Lung microvascular endothelial cell (primary cell): Measurements from ENCODE around the gene ATP6V0E2. TPM values are rescaled to one million over a fixed set of nuclear protein-coding genes. Genes with fewer than 3 reads are reported as not detected.
"Not testable (repeated sequence)": the region's sequence is repeated elsewhere in the genome, so short reads cannot be mapped to it uniquely, and the experiment has no call there.

Experiments
- DNase-seq, 2 donors: peaks; one replicate each; pipeline versions ENCODE4 v3.0.0 to v3.0.0-alpha.2; 2010; ENCODE audit warnings: low read depth in 2 of 2
- total RNA-seq: library from RNA; depleted of rRNA; stranded (reverse); fragments of >200 nt; gene quantifications from 2 replicates; pipeline ENCODE4 v1.2.1, GENCODE V29; 2014

The ATP6V0E2 gene
- 3.0 and 13.3 TPM in 2 replicates for total RNA-seq

DNA sequence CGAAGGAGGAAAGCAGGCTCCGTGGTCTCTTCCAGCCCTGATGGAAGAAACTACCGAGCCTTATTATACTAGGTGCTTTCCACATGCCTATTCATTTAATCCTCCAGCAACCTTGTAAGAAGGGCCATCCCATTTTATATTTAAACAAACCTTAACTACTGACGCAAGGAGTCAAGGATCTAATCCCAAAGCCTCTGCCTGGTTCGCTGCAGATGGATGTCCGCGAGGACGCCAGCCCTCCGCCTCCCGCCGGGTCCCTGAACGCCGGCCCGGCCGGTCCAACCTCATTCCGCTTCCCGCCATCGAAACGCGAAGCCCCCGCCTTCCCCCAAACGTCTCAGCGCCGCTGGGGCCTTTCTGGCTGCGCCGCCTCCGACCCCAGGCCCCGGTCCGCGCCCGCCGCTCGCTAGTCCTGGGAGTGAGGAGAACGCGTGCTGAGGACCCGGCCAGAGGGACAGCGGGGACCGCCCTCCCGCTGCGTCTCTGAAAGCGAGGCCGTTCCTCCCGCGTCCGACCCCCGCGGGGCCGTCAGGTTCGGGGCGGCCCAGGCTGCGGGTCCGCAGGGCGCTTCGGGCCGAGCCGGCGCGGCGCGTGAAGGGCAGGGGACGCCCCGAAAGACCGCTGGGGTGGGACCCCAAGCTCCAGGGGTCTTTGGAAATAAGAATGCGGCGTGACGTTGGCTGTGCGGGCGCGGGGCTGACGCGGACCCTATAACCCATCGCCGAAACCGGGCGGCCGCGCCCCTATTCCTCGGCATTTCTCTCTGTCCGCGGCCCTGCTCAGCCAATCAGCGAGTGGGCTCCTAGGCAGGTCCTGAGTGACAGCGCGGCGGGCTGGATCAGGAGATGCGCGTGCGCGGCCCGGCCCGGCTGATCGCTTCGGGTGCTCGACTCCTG, at the start of gene ATP6V0E2:
Gene ATP6V0E2, plus strand, starts transcription at position 896 of the 896 bp plus-strand sequence. CDS start 97 bp downstream, outside the sequence.
- peak; percentile 96 for DNase-seq

DNA sequence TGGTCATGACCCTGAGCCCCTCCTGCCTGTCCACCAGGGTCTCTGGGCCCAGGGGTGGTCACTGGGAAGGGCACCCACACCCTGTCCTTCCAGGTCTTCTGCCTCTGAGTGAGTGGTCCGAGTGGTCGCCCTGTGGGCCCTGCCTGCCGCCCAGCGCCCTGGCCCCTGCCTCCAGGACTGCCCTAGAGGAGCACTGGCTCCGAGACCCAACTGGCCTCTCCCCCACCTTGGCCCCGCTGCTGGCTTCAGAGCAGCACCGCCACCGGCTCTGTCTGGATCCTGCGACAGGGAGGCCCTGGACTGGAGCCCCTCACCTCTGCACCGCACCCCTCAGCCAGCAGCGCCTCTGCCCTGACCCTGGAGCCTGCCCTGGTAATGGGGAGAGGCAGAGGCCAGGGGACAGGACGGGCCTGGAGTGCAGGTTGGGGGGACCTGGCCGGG, 49.4 kb upstream of the ATP6V0E2 start:
- no peak for DNase-seq

GRCh38 chr7:149824748-149825566, 48.8 kb upstream of the ATP6V0E2 start:
- no peak for DNase-seq

GRCh38 chr7:149825567-149826343, 48.0 kb upstream of the ATP6V0E2 start:
- DNase-seq = no peak

GRCh38 chr7:149826344-149827088, 47.3 kb upstream of the ATP6V0E2 start:
- no peak for DNase-seq

DNA sequence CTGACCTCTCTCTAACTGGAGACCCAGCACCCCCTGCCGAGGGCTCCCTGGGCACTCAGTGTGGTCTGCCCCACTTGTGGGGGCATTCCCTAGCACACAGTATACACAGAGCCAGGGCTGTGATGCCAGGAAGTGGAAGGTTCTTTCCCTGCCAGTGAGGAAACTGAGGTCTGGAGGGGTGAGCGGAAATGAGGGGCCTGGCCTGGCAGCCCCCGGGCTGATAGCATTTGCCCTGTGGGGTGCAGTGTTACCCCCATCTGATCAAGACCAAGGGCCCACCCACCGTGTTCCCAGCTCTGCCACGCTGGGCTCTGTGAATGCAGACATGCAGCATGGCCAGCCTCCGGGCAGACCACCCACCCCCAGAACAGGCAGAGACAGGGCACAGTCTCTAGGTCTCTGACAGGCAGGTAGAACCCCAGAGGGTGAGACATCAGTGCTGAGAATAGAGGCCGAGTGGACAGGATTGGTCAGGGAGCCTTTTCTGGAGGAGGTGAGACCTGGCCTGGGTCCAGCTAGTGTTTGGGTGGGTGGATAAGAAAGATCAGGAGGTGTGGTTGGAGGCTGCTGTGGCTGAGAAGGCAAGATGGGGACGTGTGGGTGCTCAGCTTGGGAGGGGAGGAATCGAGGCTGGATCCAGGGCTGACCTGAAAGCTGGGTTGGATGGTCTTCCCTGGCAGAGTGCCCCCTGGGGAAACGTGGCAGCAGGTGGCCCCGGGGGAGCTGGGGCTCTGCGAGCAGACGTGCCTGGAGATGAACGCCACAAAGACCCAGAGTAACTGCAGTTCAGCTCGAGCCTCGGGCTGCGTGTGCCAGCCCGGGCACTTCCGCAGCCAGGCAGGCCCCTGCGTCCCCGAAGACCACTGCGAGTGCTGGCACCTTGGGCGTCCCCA, 46.4 kb upstream of the ATP6V0E2 start:
- no peak for DNase-seq

DNA sequence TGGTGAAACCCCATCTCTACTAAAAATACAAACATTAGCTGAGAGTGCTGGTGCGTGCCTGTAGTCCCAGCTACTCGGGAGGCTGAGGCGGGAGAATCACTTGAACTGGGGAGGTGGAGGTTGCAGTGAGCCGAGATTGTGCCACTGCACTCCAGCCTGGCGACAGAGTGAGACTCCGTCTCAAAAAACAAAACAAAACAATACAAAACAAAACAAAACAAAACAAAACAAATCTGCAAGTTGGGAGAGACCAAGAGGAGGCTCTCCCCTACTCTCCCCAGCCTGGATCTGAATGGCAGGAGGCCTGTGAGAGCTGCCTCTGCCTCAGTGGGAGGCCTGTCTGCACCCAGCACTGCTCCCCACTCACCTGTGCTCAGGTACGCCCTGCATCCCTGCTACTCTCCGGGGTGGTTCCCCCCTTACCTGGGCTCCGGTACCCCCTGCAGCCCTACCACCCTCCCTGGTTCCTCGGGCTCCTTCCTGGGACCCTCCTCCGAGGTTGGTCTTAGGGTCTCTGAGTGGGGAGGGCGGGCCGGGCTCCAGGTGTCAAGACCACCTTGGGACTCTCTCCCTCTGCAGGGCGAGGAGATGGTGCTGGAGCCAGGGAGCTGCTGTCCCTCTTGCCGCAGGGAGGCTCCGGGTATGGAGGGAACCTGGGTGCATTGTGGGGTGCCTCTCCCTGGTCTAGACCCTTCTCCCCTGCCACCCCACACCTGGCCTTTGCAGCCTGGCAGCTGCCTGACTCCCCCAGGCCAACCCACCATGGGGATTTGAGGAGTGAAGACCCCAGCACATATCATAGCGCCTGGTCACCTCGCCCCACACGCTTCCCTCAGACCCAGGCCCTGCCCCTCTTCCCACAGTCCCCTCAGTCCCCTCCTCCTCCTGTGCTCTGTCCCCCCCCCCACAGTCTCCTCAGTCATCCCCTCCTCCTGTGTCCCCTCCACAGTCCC, 45.1 kb upstream of the ATP6V0E2 start:
- DNase-seq = no peak

DNA sequence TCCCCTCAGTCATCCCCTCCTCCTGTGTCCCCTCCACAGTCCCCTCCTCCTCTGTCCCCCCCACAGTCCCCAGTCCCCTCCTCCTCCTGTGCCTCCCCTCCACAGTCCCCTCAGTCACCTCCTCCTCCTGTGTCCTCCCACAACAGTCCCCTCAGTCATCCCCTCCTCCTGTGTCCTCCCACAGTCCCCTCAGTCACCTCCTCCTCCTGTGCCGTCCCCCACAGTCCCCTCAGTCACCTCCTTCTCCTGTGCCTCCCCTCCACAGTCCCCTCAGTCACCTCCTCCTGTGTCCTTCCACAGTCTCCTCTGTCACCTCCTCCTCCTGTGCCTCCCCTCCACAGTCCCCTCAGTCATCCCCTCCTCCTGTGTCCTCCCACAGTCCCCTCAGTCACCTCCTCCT, 43.2 kb upstream of the ATP6V0E2 start:
- not testable (repeated sequence) for DNase-seq

DNA sequence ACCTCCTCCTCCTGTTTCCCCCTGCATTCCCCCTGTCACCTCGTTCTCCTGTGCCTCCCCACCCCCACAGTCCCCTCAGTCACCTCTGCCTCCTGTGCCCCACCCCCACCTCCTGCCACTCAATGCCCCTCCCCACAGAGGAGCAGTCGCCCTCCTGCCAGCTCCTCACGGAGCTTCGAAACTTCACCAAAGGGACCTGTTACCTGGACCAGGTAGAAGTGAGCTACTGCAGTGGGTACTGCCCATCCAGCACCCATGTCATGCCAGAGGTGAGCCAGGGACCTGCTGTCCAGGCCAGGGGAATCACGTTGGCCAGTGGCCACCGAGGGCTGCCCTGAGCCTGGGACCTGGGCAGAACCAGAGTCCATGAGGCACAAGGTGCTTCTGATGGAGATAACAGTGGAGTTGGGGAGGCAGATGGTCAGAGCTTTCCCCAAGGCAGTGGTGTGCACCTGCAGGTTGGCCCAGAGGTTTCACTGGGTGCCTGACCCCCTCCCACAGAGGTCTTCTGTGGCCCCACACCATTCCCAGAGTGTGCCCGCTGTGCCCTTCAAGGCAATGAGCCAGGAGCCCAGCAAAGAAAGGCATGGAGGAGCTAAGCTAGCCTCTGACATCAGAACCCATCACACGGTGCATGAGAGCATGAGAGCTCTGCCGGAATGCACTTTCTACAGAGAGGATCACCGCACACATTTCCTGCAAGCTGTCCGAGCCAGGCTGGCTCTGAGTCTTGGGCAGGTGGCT, 42.6 kb upstream of the ATP6V0E2 start:
- no peak for DNase-seq

- no peak for DNase-seq
Observed at GRCh38 chr7:149831741-149832219, 42.0 kb upstream of the ATP6V0E2 start.

GRCh38 chr7:149832332-149833041, 41.3 kb upstream of the ATP6V0E2 start:
- no peak for DNase-seq

DNA sequence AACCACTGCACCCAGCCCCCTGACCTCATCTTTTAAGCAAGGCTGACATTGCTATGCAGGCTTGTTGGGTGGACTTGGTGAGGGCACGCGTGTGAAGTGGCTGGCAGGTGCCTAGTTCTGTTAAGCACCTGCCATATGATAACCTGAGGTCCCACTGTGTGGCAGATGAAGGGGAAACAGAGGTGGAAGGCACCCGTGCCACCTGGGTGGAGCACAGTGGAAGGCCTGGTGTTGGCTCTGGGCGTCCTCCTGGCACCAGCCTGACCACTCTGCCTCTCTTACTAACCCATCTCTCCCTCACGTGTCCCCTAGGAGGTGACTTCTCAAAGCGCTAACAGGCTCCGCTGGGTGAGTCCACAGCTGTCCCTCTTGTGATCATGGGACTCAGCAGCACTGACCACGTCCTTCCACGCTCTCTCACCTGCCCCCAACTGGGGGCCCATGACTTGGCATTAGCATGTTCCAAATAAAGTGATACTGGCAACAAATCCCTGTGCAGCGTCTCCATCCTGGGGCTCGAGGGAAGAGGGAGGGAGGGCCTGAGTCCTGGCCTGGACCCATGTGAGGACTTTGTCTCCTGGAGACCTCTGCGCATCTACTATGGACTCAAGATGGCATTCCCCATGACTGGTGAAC, 40.2 kb upstream of the ATP6V0E2 start:
- DNase-seq = no peak

DNA sequence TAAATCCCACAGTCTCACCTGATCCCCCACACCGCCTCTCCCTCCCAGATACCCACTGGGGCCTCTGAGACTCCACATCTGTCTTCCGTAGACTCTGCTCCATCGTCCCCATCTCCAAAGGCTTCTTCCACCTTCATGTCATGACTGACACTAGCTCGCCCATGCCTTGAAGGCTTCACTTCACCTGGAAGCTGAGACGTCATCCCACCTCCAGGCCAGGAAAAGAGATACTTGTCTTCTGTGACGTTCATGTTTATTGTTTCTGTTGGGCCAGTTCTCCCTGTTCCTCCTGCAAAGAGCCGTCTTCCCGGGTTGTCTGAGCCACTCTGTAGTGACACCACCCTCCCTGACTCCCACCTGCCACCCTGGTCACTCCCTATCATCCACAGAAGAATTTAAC, 39.2 kb upstream of the ATP6V0E2 start:
- DNase-seq = no peak

DNA sequence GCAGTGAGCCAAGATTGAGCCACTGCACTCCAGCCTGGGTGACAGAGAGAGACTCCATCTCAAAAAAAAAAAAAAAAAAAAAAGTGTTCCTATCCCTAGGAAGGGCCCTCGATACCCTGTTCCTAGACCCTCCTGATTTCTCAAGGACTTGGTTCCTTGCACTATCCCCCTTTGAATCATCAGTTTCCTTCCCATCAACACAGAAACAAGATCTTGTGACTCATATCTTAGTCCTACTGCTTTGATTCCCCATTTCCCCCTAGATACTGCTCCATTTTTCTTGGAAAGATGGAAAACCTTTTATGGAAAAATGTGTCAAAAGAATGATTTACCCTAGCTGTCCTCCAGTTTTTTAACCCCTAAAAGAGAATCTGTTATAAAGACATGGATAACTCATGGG, 37.3 kb upstream of the ATP6V0E2 start:
- peak in 1 of 2 donors; percentile 72 for DNase-seq

GRCh38 chr7:149837564-149838223, 36.1 kb upstream of the ATP6V0E2 start:
- no peak for DNase-seq
